T-helper 22 cell (primary cell): ENCODE results near the gene METTL23.
"Not testable (repeated sequence)": the region's sequence is repeated elsewhere in the genome, so short reads cannot be mapped to it uniquely, and the experiment has no call there.

Experiments used
- DNase-seq: peaks from one replicate; pipeline ENCODE4 v3.0.0-alpha.2; 2020; ENCODE audit warnings: low read depth

Gene METTL23

GRCh38 chr17:76714336-76714735, 12.3 kb upstream of the METTL23 start:
- no peak for DNase-seq

GRCh38 chr17:76714822-76715495, 11.7 kb upstream of the METTL23 start:
- peak; percentile 42 for DNase-seq

GRCh38 chr17:76715496-76715830, 11.2 kb upstream of the METTL23 start:
- DNase-seq = no peak

GRCh38 chr17:76716146-76716838, 10.3 kb upstream of the METTL23 start:
- DNase-seq = peak; percentile 35

- no peak for DNase-seq
These were observed 9.8 kb upstream of the METTL23 start for GRCh38 chr17:76716839-76717215.

- no peak for DNase-seq
These were observed 8.1 kb upstream of the METTL23 start for GRCh38 chr17:76718516-76718915.

- DNase-seq = no peak
These were observed 6.4 kb upstream of the METTL23 start for GRCh38 chr17:76720211-76720610.

GRCh38 chr17:76720941-76721340, 5.7 kb upstream of the METTL23 start:
- no peak for DNase-seq

- no peak for DNase-seq
These were observed 5.2 kb upstream of the METTL23 start for GRCh38 chr17:76721463-76721862.

- no peak for DNase-seq
These were observed 4.4 kb upstream of the METTL23 start for GRCh38 chr17:76722279-76722678.

GRCh38 chr17:76722977-76723376, 3.7 kb upstream of the METTL23 start:
- DNase-seq = not testable (repeated sequence)

- DNase-seq = no peak
These were observed 2.8 kb upstream of the METTL23 start for GRCh38 chr17:76723812-76724211.

GRCh38 chr17:76725580-76726230, 934 bp upstream of the METTL23 start:
- DNase-seq = peak; percentile 53

GRCh38 chr17:76726231-76726775, 336 bp upstream of the METTL23 start, which contains the start of gene JMJD6:
Gene JMJD6 (minus strand): TSS chr17:76726606. CDS start chr17:76726475, 131 bp downstream.
- no peak for DNase-seq

GRCh38 chr17:76727745-76728456, 1.3 kb downstream of the METTL23 start:
- DNase-seq = no peak

- not testable (repeated sequence) for DNase-seq
These were observed 5.4 kb downstream of the METTL23 start for GRCh38 chr17:76731800-76732733.

GRCh38 chr17:76732734-76733617, 6.3 kb downstream of the METTL23 start:
- DNase-seq = no peak

- no peak for DNase-seq
These were observed 6.9 kb downstream of the METTL23 start for GRCh38 chr17:76733618-76733957.

GRCh38 chr17:76734080-76734840, 7.6 kb downstream of the METTL23 start:
- DNase-seq = no peak

GRCh38 chr17:76735006-76735405, 8.4 kb downstream of the METTL23 start:
- no peak for DNase-seq
